Measurements from ENCODE around the gene EPGN.

EPGN gene

GRCh38 chr4:74344031-74344430, 35.8 kb downstream of the EPGN start:
- DNase-seq, result no peak

GRCh38 chr4:74353858-74354257, 45.6 kb downstream of the EPGN start:
- no peak for DNase-seq

- no peak for DNase-seq
These were observed 49.7 kb downstream of the EPGN start for GRCh38 chr4:74357965-74358364.

- no peak for DNase-seq
These were observed 53.4 kb downstream of the EPGN start for GRCh38 chr4:74361671-74362070.

GRCh38 chr4:74362347-74362746, 54.1 kb downstream of the EPGN start:
- DNase-seq, result no peak

GRCh38 chr4:74364256-74364651, 56.0 kb downstream of the EPGN start:
- no peak for DNase-seq

- DNase-seq, result no peak
These were observed 56.6 kb downstream of the EPGN start, which contains the start of gene EREG for GRCh38 chr4:74364652-74365491. TSS of gene EREG (plus strand) at chr4:74365145. CDS start at chr4:74365309, 164 bp downstream.

GRCh38 chr4:74365761-74366160, 57.5 kb downstream of the EPGN start:
- no peak for DNase-seq
